Vagina (tissue), 2 donors: ENCODE results near the gene MNAT1.
"Not testable (repeated sequence)": the region's sequence is repeated elsewhere in the genome, so short reads cannot be mapped to it uniquely, and the experiment has no call there.

Source experiments
- POLR2AphosphoS5 ChIP-seq, 2 donors: sonication (generic); formaldehyde crosslinking; IDR thresholded peaks; one replicate each; pipeline ENCODE4 v1.9.0; 2017; ENCODE audit warnings: antibody characterized with exemption in 2 of 2, mild to moderate bottlenecking in 2 of 2, low read depth in 1 of 2; ENCODE audit not compliant: insufficient read depth in 1 of 2
- TF ChIP-seq, protein P1 (sequence below), 3 experiments: fragments of 450-650 bp in 2 of 3; fragments of 200-600 bp in 1 of 3; sonication (generic) in 1 of 3; IDR thresholded peaks; one replicate each; pipeline ENCODE4 v1.5.1; 2017 to 2019; ENCODE audit warnings: antibody characterized with exemption in 3 of 3, mild to moderate bottlenecking in 2 of 3, moderate library complexity in 2 of 3

DNA sequence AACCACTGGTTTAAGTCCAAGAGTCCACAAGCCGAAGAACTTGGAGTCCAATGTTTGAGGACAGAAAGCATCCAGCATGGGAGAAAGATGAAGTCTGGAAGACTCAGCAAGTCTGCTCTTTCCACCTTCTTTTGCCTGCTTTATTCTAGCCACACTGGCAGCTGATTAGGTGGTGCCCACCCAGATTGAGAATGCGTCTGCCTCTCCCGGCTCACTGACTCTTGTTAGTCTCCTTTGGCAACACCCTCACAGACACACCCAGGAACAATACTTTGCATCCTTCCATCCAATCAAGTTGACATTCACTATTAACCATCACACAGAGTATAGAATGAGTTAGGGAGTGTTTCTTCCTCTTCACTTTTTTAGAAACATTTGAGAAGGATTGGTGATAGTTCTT, 156.1 kb downstream of the MNAT1 start:
- TF ChIP-seq, protein P1, sequence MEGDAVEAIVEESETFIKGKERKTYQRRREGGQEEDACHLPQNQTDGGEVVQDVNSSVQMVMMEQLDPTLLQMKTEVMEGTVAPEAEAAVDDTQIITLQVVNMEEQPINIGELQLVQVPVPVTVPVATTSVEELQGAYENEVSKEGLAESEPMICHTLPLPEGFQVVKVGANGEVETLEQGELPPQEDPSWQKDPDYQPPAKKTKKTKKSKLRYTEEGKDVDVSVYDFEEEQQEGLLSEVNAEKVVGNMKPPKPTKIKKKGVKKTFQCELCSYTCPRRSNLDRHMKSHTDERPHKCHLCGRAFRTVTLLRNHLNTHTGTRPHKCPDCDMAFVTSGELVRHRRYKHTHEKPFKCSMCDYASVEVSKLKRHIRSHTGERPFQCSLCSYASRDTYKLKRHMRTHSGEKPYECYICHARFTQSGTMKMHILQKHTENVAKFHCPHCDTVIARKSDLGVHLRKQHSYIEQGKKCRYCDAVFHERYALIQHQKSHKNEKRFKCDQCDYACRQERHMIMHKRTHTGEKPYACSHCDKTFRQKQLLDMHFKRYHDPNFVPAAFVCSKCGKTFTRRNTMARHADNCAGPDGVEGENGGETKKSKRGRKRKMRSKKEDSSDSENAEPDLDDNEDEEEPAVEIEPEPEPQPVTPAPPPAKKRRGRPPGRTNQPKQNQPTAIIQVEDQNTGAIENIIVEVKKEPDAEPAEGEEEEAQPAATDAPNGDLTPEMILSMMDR (IDR thresholded peaks at IDR 0.05): not testable (repeated sequence)
- not testable (repeated sequence) for TF ChIP-seq POLR2AphosphoS5 (IDR thresholded peaks at IDR 0.05; ENCODE audit: insufficient read depth in 1 of 2, low read depth in 1 of 2)
